ENCODE data around the gene GRIN3A. TPM values are rescaled to one million over a fixed set of nuclear protein-coding genes. Genes with fewer than 3 reads are reported as not detected.

The GRIN3A gene
- total and polyA plus RNA-seq, 2 of the 4 experiments (the other 2 are of a cell fraction) = not detected

GRCh38 chr9:101751895-101752294 is 13.4 kb upstream of the GRIN3A start:
- Histone ChIP-seq H2AFZ (replicated peaks; ENCODE audit: low read length, poor library complexity) (no peak overlapping the region), H3K36me3 (ENCODE audit: control insufficient read depth, insufficient read depth, low read length) (no peaks in the 10 kb centered on the region), H2BK120ac (ENCODE audit: low read depth, low read length) (no peak overlapping the region), H2BK20ac (ENCODE audit: low read depth, low read length) (no peak overlapping the region), H3K56ac (ENCODE audit: extremely low read depth, insufficient read depth, low read length) (no peak overlapping the region), H3K4me2 (ENCODE audit: low read depth, low read length) (no peak overlapping the region), H3K79me1 (ENCODE audit: low read depth in 1 of 2, low read length in 2 of 2) (no peaks in the 10 kb centered on the region), H4K8ac (ENCODE audit: low read depth in 2 of 2, low read length in 2 of 2) (no peak overlapping the region), H2BK15ac (ENCODE audit: low read depth, low read length) (no peak overlapping the region), H4K20me1 (ENCODE audit: insufficient read depth, low read length) (no peaks in the 10 kb centered on the region), H3K27me3 (ENCODE audit: control insufficient read depth, insufficient read depth, low read length) (no peaks in the 10 kb centered on the region), H3K4me1 (ENCODE audit: control insufficient read depth, insufficient read depth, low read length) (no peaks in the 10 kb centered on the region), H3K9ac (ENCODE audit: low read depth, low read length) (no peak overlapping the region), H3K27ac (ENCODE audit: insufficient read depth, low read length) (no peak overlapping the region), H2BK5ac (ENCODE audit: low read depth, low read length, poor library complexity, severe bottlenecking) (no peak overlapping the region), H3K9me1 (ENCODE audit: insufficient read depth, low read length) (no peaks in the 10 kb centered on the region), H3K9me3 (ENCODE audit: control insufficient read depth, insufficient read depth, low read length) (peaks cover 3% of the 10 kb centered on the region; the same call in 1 of the 2 replicates), H3K4ac (ENCODE audit: low read depth, low read length) (no peak overlapping the region), H2AK9ac (replicated peaks; ENCODE audit: low read depth, low read length, poor library complexity) (no peak overlapping the region), H4K91ac (ENCODE audit: insufficient read depth, low read depth, low read length) (no peak overlapping the region), H3K14ac (replicated peaks; ENCODE audit: low read depth, low read length) (no peak overlapping the region), H3K4me3 (ENCODE audit: insufficient read depth, low read depth, low read length) (no peak overlapping the region), H3K18ac (ENCODE audit: low read depth, low read length) (no peak overlapping the region), H2AK5ac (ENCODE audit: low read depth, low read length) (no peak overlapping the region), H4K5ac (ENCODE audit: low read depth, low read length) (no peak overlapping the region), H3K23ac (ENCODE audit: low read depth, low read length) (no peak overlapping the region)
- in situ Hi-C loops (cut with MboI; ENCODE audit: low sequenced_read_pairs) (no loop called here), dilution Hi-C loops (cut with HindIII; ENCODE audit: low sequenced_read_pairs, unreplicated experiment) (no loop called here), intact Hi-C loops (cut with micrococcal nuclease) (no loop called here)
- WGBS, 2 experiments (ENCODE audit: extremely low coverage in 2 of 2, insufficient read length in 1 of 2) = no CpG with 5 or more reads among the region's 2 CpGs
- TF ChIP-seq CHD1 (IDR thresholded peaks at IDR 0.05; ENCODE audit: low read depth, low read length) (no peak), POLR2A (IDR thresholded peaks at IDR 0.05; ENCODE audit: low read depth, low read length) (no peak), BHLHE40 (IDR thresholded peaks at IDR 0.05; ENCODE audit: low read depth, low read length) (no peak), ELK1 (IDR thresholded peaks at IDR 0.05; ENCODE audit: borderline replicate concordance, low read depth, low read length) (no peak), MAZ (IDR thresholded peaks at IDR 0.05; ENCODE audit: borderline replicate concordance, low read depth, low read length) (no peak), NFE2L2 (IDR thresholded peaks at IDR 0.05; ENCODE audit: low read depth, low read length) (no peak), RFX5 (IDR thresholded peaks at IDR 0.05; ENCODE audit: low read depth, low read length) (no peak), MXI1 (IDR thresholded peaks at IDR 0.05; ENCODE audit: borderline replicate concordance, low read depth, low read length) (no peak), CEBPB (IDR thresholded peaks at IDR 0.05; ENCODE audit: low read depth, low read length) (no peak), SMC3 (IDR thresholded peaks at IDR 0.05; ENCODE audit: low read depth, low read length) (no peak), RAD21 (IDR thresholded peaks at IDR 0.05; ENCODE audit: low read length) (no peak), FOS (IDR thresholded peaks at IDR 0.05; ENCODE audit: low read depth, low read length) (no peak), CTCF (conservative IDR thresholded peaks at IDR 0.05; ENCODE audit: low read depth, low read length) (no peak), MAFK (IDR thresholded peaks at IDR 0.05; ENCODE audit: low read depth, low read length) (no peak), RCOR1 (IDR thresholded peaks at IDR 0.05; ENCODE audit: insufficient replicate concordance, low read length) (no peak)
- TF ChIP-seq, protein P1, sequence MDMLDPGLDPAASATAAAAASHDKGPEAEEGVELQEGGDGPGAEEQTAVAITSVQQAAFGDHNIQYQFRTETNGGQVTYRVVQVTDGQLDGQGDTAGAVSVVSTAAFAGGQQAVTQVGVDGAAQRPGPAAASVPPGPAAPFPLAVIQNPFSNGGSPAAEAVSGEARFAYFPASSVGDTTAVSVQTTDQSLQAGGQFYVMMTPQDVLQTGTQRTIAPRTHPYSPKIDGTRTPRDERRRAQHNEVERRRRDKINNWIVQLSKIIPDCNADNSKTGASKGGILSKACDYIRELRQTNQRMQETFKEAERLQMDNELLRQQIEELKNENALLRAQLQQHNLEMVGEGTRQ (IDR thresholded peaks at IDR 0.05; ENCODE audit: low read depth, low read length) = no peak
- DNase-seq (no peak), ATAC-seq (ENCODE audit: low read depth) (no peak)
- POLR2A ChIA-PET (ENCODE audit: unreplicated experiment) = no interaction called here
- CTCF ChIA-PET = no interaction called here
- BruUV-seq (replicated peaks) = no TSS peak
